ENCODE results near the gene NTN1. TPM values are rescaled to one million over a fixed set of nuclear protein-coding genes. Genes with fewer than 3 reads are reported as not detected.

NTN1 gene
- total RNA-seq, 1 experiment from 2014 or later = 14.5 TPM

DNA sequence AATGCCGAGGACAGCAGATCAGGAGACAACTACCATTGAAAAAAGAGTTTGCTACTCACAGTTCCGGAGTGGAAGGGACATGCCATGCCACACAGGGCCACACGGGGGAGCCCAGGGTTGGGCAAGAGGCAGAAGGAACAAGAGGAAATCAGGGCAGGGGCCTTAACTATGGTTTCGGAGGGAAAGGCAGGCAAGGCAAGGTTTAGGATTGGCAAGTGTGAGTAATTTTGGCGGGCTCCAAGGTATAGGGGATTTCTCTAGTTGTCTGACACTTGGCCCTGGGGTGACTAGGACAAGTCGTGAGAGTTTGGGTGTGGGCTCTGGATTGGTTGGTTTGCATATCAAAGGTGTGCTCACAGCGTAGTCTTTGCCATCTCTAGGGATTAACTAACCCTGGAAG is 27.0 kb upstream of the NTN1 start:
- H3K4me3 ChIP-seq (ENCODE audit: low read depth in 2 of 2, low read length in 2 of 2) = no peak overlapping the region
- peak; percentile 88 for ATAC-seq
- CTCF ChIA-PET = interaction anchor here (0.9 kb wide), 1 partner anchor 50 kb away, joined by 3 read pairs; no protein-coding TSS in a partner anchor

DNA sequence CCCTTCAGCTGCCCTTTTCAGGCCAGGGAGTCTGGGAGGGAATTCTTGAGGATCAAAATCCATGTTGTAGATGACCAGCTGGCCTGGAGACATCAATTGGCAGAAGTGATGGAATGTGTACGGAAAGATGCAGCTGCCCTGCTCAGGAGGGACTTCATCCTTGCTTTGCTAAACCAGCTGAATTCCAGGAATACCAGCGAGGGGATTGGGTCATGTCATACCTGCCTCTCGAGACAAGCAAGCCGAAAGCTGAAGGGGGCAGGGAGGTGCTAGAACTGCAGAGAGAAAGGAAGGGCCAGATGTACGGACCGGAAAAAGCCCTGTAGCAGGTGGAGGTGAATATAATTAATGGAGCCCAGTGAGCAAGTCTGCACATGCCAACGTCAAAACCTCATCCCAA is 25.6 kb upstream of the NTN1 start:
- BruUV-seq (replicated peaks) = no TSS peak
- DNase-seq (ENCODE audit: low read depth, low spot score) (no peak), ATAC-seq (no peak)
- no peak for TF ChIP-seq TCF7L2 (IDR thresholded peaks at IDR 0.05; ENCODE audit: low read depth, low read length)
- TF ChIP-seq, protein P1, sequence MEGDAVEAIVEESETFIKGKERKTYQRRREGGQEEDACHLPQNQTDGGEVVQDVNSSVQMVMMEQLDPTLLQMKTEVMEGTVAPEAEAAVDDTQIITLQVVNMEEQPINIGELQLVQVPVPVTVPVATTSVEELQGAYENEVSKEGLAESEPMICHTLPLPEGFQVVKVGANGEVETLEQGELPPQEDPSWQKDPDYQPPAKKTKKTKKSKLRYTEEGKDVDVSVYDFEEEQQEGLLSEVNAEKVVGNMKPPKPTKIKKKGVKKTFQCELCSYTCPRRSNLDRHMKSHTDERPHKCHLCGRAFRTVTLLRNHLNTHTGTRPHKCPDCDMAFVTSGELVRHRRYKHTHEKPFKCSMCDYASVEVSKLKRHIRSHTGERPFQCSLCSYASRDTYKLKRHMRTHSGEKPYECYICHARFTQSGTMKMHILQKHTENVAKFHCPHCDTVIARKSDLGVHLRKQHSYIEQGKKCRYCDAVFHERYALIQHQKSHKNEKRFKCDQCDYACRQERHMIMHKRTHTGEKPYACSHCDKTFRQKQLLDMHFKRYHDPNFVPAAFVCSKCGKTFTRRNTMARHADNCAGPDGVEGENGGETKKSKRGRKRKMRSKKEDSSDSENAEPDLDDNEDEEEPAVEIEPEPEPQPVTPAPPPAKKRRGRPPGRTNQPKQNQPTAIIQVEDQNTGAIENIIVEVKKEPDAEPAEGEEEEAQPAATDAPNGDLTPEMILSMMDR (IDR thresholded peaks at IDR 0.05) = no peak
- TF ChIP-seq, protein P2, sequence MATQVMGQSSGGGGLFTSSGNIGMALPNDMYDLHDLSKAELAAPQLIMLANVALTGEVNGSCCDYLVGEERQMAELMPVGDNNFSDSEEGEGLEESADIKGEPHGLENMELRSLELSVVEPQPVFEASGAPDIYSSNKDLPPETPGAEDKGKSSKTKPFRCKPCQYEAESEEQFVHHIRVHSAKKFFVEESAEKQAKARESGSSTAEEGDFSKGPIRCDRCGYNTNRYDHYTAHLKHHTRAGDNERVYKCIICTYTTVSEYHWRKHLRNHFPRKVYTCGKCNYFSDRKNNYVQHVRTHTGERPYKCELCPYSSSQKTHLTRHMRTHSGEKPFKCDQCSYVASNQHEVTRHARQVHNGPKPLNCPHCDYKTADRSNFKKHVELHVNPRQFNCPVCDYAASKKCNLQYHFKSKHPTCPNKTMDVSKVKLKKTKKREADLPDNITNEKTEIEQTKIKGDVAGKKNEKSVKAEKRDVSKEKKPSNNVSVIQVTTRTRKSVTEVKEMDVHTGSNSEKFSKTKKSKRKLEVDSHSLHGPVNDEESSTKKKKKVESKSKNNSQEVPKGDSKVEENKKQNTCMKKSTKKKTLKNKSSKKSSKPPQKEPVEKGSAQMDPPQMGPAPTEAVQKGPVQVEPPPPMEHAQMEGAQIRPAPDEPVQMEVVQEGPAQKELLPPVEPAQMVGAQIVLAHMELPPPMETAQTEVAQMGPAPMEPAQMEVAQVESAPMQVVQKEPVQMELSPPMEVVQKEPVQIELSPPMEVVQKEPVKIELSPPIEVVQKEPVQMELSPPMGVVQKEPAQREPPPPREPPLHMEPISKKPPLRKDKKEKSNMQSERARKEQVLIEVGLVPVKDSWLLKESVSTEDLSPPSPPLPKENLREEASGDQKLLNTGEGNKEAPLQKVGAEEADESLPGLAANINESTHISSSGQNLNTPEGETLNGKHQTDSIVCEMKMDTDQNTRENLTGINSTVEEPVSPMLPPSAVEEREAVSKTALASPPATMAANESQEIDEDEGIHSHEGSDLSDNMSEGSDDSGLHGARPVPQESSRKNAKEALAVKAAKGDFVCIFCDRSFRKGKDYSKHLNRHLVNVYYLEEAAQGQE (IDR thresholded peaks at IDR 0.05; ENCODE audit: insufficient read depth in 1 of 2, low read depth in 2 of 2, low read length in 1 of 2) = no peak
- no peak for TF ChIP-seq POLR2AphosphoS5 (IDR thresholded peaks at IDR 0.05; ENCODE audit: low read depth, low read length)
- no peak for TF ChIP-seq SIN3A (IDR thresholded peaks at IDR 0.05; ENCODE audit: borderline replicate concordance, insufficient read depth, low read depth, low read length)
- CTCF ChIA-PET = interaction anchor here (0.5 to 0.6 kb wide), 2 partner anchors 87 to 773 kb away, joined by 3 to 4 read pairs; no protein-coding TSS in a partner anchor
- Histone ChIP-seq H3K4me1 (ENCODE audit: control insufficient read depth, insufficient read depth, low read length) (no peaks in the 10 kb centered on the region), H3K27ac (ENCODE audit: low read length) (no peak overlapping the region), H3K4me3 (ENCODE audit: low read depth in 2 of 2, low read length in 2 of 2) (no peak overlapping the region), H3K27me3 (ENCODE audit: control insufficient read depth, insufficient read depth, low read length) (no peaks in the 10 kb centered on the region), H3K36me3 (ENCODE audit: control insufficient read depth, insufficient read depth, low read length) (no peaks in the 10 kb centered on the region), H3K9me3 (ENCODE audit: control insufficient read depth, insufficient read depth, low read depth, low read length) (no peaks in the 10 kb centered on the region)
- POLR2A ChIA-PET = no interaction called here
- intact Hi-C loops (cut with micrococcal nuclease; ENCODE audit: unreplicated experiment) = no loop called here
- in situ Hi-C loops (cut with HindIII; ENCODE audit: low pct_unique_long_range_greater_than_20kb, low sequenced_read_pairs) = no loop called here

More for the DNA sequence above, 27.0 kb upstream of the NTN1 start:
- no peak overlapping the region for H3K27ac ChIP-seq (ENCODE audit: low read length)
- no TSS peak for BruUV-seq (replicated peaks)
- DNase-seq (ENCODE audit: low read depth, low spot score) = peak; percentile 43
- no peaks in the 10 kb centered on the region for H3K36me3 ChIP-seq (ENCODE audit: control insufficient read depth, insufficient read depth, low read length)
- H3K27me3 ChIP-seq (ENCODE audit: control insufficient read depth, insufficient read depth, low read length) = no peaks in the 10 kb centered on the region
- intact Hi-C loops (cut with micrococcal nuclease; ENCODE audit: unreplicated experiment) = no loop called here
- H3K9me3 ChIP-seq (ENCODE audit: control insufficient read depth, insufficient read depth, low read depth, low read length) = no peaks in the 10 kb centered on the region
- POLR2A ChIA-PET = interaction anchor here (0.6 kb wide), 1 partner anchor 132 kb away, joined by 3 read pairs; no protein-coding TSS in a partner anchor
- TF ChIP-seq, protein P1 (IDR thresholded peaks at IDR 0.05) = peak; percentile 93
- TF ChIP-seq, protein P2 (IDR thresholded peaks at IDR 0.05; ENCODE audit: insufficient read depth in 1 of 2, low read depth in 2 of 2, low read length in 1 of 2) = no peak
- in situ Hi-C loops (cut with HindIII; ENCODE audit: low pct_unique_long_range_greater_than_20kb, low sequenced_read_pairs) = no loop called here
- H3K4me1 ChIP-seq (ENCODE audit: control insufficient read depth, insufficient read depth, low read length) = no peaks in the 10 kb centered on the region
